ENCODE results near the gene PTTG1. TPM values are rescaled to one million over a fixed set of nuclear protein-coding genes. Genes with fewer than 3 reads are reported as not detected.

The PTTG1 gene
- total RNA-seq (2021; fragmentation: NEBNext Ultra II Directional; extraction: Animal tissue kit (Norgen Biotek cat#: 25700)) (229 and 240 TPM in 2 replicates), polyA plus RNA-seq (2011; rRNA removed) (332 and 478 TPM in 2 replicates), polyA minus RNA-seq (2011; rRNA and poly(A)+ RNA removed) (71.6 and 81.9 TPM in 2 replicates)
- 461 TPM for polyA plus RNA-seq (2011; cell fraction: cytosol; rRNA removed)
- 86.9 TPM for polyA plus RNA-seq (2011; cell fraction: nucleus; rRNA removed)
- polyA plus RNA-seq (2012, experiment 1 of 2), result 218 to 276 TPM (median 234 TPM) in 4 replicates
- 278 TPM for polyA plus RNA-seq (2012, experiment 2 of 2)
- polyA plus RNA-seq (2013, experiment 1 of 2), result 378 TPM
- 392 TPM for polyA plus RNA-seq (2013, experiment 2 of 2)
- 37.3 TPM for polyA minus RNA-seq (2011; cell fraction: cytosol; rRNA and poly(A)+ RNA removed)
- polyA minus RNA-seq (2011; cell fraction: nucleus; rRNA and poly(A)+ RNA removed), result 65.7 TPM
- long read RNA-seq, experiment 1, transcript PTTG1-202 (5 exons, 1,070 nt), result minor isoform, 73 of 252 reads
- long read RNA-seq, experiment 1, transcript PTTG1-201 (6 exons, 753 nt), result major isoform, 138 of 252 reads
- long read RNA-seq, experiment 1, partial matches to known transcripts, result 24 of 252 reads
- long read RNA-seq, experiment 1, other reads (novel, unspliced or antisense), result 16 of 252 reads
- long read RNA-seq, experiment 2, transcript PTTG1-202 (5 exons, 1,070 nt), result major isoform, 13 of 40 reads
- long read RNA-seq, experiment 2, transcript PTTG1-201 (6 exons, 753 nt), result minor isoform, 9 of 40 reads
- long read RNA-seq, experiment 2, transcript PTTG1-205 (6 exons, 895 nt), result minor isoform, 10 of 40 reads
- long read RNA-seq, experiment 2, partial matches to known transcripts, result 4 of 40 reads
- long read RNA-seq, experiment 2, other reads (novel, unspliced or antisense), result 3 of 40 reads

DNA sequence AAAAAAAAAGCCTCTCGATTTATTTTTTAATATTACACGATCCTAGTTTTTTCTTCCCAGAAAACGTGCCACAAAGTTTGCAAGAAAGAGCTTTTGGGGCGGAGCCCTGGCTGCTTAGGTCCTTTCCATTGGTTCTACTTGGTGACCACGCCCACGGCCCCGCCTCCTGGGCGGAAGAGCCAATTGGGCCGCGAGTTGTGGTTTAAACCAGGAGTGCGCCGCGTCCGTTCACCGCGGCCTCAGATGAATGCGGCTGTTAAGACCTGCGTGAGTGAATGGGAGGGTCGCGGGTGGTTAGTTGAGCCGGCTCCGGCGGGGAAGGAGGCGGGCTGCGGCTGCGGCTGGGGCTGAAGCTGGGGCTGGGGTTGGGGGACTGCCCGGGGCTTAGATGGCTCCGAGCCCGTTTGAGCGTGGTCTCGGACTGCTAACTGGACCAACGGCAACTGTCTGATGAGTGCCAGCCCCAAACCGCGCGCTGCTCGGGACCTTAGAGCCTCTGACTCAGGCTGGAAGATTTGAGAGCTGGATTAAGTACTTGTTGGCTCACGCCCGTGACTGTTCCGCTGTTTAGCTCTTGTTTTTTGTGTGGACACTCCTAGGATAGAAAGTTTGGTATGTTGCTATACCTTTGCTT, at the start of gene PTTG1:
PTTG1 (plus strand) TSS at position 231 of the 634 bp plus-strand sequence. CDS start 458 bp downstream, outside the sequence.
- peak within 1 kb of the TSS; percentile 27 to 95 (median 62); a peak in 6 of 7 replicates for H3K9ac ChIP-seq (replicated peaks in 1 of 4; ENCODE audit: extremely low read depth in 1 of 4, low read depth in 3 of 4, low read length in 3 of 4)
- H3K23ac ChIP-seq (ENCODE audit: insufficient read length), result no peak within 1 kb of the TSS
- H3K4ac ChIP-seq (replicated peaks; ENCODE audit: insufficient read length, low read depth, low read length), result no peak within 1 kb of the TSS
- POLR2A ChIA-PET (ENCODE audit: partially characterized antibody), result interaction anchor here (0.6 to 1.7 kb wide), 11 partner anchors 9 to 297 kb away, joined by 3 to 6 read pairs (median 4); no protein-coding TSS in a partner anchor
- peak within 1 kb of the TSS; percentile 61 to 75 for H3K4me2 ChIP-seq (ENCODE audit: insufficient read depth in 1 of 2, low read depth in 2 of 2, low read length in 2 of 2)
- DNase-seq (ENCODE audit: low read depth in 1 of 2, low spot score in 2 of 2), result peak; percentile 89 to 96
- no peak within 1 kb of the TSS for H2AK5ac ChIP-seq (ENCODE audit: low read depth, low read length)
- no peak within 1 kb of the TSS for H2BK120ac ChIP-seq (replicated peaks; ENCODE audit: low read depth, low read length)
- H3K4me1 ChIP-seq (replicated peaks in 1 of 4; ENCODE audit: control insufficient read depth in 3 of 4, insufficient read depth in 4 of 4, low read length in 3 of 4), result peaks cover 0 to 8% (median 4%) of the 10 kb centered on the region in 4 experiments; a peak in 3 of 7 replicates
- H3K14ac ChIP-seq (ENCODE audit: insufficient read length), result no peak within 1 kb of the TSS
- H3K27me3 ChIP-seq (replicated peaks in 1 of 4; ENCODE audit: control insufficient read depth in 3 of 4, extremely low read depth in 1 of 4, insufficient read depth in 3 of 4, low read length in 3 of 4), result no peaks in the 10 kb centered on the region
- peak within 1 kb of the TSS; percentile 20; the same call in 1 of the 2 replicates for H2BK5ac ChIP-seq (ENCODE audit: low read depth, low read length)
- peaks cover 0 to 3% of the 10 kb centered on the region in 2 experiments for H4K20me1 ChIP-seq (replicated peaks in 1 of 2; ENCODE audit: control insufficient read depth in 1 of 2, insufficient read depth in 2 of 2, low read length in 2 of 2)
- H3K79me2 ChIP-seq (ENCODE audit: control insufficient read depth in 1 of 2, insufficient read depth in 2 of 2, low read length in 2 of 2), result peaks cover 9 to 53% of the 10 kb centered on the region in 2 experiments
- peak within 1 kb of the TSS; percentile 22 for H4K91ac ChIP-seq (replicated peaks; ENCODE audit: insufficient read length, low read length)
- no peak within 1 kb of the TSS for H2AFZ ChIP-seq (ENCODE audit: low read length)
- no peak within 1 kb of the TSS for H2BK12ac ChIP-seq (ENCODE audit: low read depth, low read length)
- no peaks in the 10 kb centered on the region for H3K9me3 ChIP-seq (ENCODE audit: insufficient read depth in 2 of 2, low read depth in 1 of 2, low read length in 1 of 2)
- FAIRE-seq, result no peak
- no peak within 1 kb of the TSS for H3K18ac ChIP-seq (ENCODE audit: extremely low read depth, low read length)
- H3K4me3 ChIP-seq (ENCODE audit: extremely low read depth in 1 of 4, insufficient read depth in 2 of 4, low read depth in 3 of 4, low read length in 4 of 4), result peak within 1 kb of the TSS; percentile 41 to 69 (median 62)
- H3K23me2 ChIP-seq (ENCODE audit: low read depth, low read length), result peaks cover 5% of the 10 kb centered on the region
- H3K79me1 ChIP-seq (ENCODE audit: low read depth, low read length), result peaks cover 2% of the 10 kb centered on the region; the same call in 1 of the 2 replicates
- H3K56ac ChIP-seq (replicated peaks; ENCODE audit: insufficient read length, low read depth, low read length), result peak within 1 kb of the TSS; percentile 28
- H4K8ac ChIP-seq (ENCODE audit: extremely low read depth, insufficient read depth, low read length), result no peak within 1 kb of the TSS
- H3K27ac ChIP-seq (ENCODE audit: low read depth, low read length), result no peak within 1 kb of the TSS
- 2% methylated on average over 38 of the region's 39 CpGs; no CpG with 5 or more reads in 1 of the 2 experiments for WGBS, 2 experiments (ENCODE audit: extremely low coverage in 1 of 2, insufficient coverage in 1 of 2, insufficient read length in 1 of 2, insufficient replicate concordance in 2 of 2, low coverage in 1 of 2, low lambda C conversion rate in 2 of 2, missing lambda C conversion rate in 1 of 2)
- H3K36me3 ChIP-seq (ENCODE audit: control insufficient read depth in 2 of 4, insufficient read depth in 4 of 4, low read length in 3 of 4), result peaks cover 2 to 36% (median 22%) of the 10 kb centered on the region in 4 experiments; a peak in 6 of 8 replicates
- H4K5ac ChIP-seq (ENCODE audit: insufficient read length, low read depth, low read length), result no peak within 1 kb of the TSS
- CTCF ChIA-PET (ENCODE audit: partially characterized antibody), result interaction anchor here (0.8 to 1.8 kb wide), 4 partner anchors 18 to 262 kb away, joined by 3 to 5 read pairs (median 4); no protein-coding TSS in a partner anchor
- H2BK20ac ChIP-seq (ENCODE audit: low read length), result no peak within 1 kb of the TSS
- no peak within 1 kb of the TSS for H2BK15ac ChIP-seq (ENCODE audit: low read length)
- TF ChIP-seq TCF12 (IDR thresholded peaks at IDR 0.05; ENCODE audit: low read depth, low read length) (no peak), RBBP5 (IDR thresholded peaks at IDR 0.05; ENCODE audit: borderline replicate concordance, low read depth, low read length) (no peak), CBX5 (IDR thresholded peaks at IDR 0.05; ENCODE audit: low read depth, low read length) (no peak), TAF1 (IDR thresholded peaks at IDR 0.05; ENCODE audit: low read depth, low read length) (peak; percentile 96), CBX8 (IDR thresholded peaks at IDR 0.05; ENCODE audit: borderline replicate concordance, low read depth, low read length) (no peak), SIN3A (conservative IDR thresholded peaks at IDR 0.05 in 1 of 2, IDR thresholded peaks at IDR 0.05 in 1 of 2; ENCODE audit: low read depth in 1 of 2, low read length in 2 of 2) (peak; percentile 36 to 62; a peak in 2 of 4 replicates)
